Measurements from ENCODE around the gene ZBTB32. TPM values are rescaled to one million over a fixed set of nuclear protein-coding genes. Genes with fewer than 3 reads are reported as not detected.
"Not testable (repeated sequence)": the region's sequence is repeated elsewhere in the genome, so short reads cannot be mapped to it uniquely, and the experiment has no call there.

Gene ZBTB32
- total and polyA plus RNA-seq, 8 donors, result 0.15 to 0.94 (median 0.39) TPM

DNA sequence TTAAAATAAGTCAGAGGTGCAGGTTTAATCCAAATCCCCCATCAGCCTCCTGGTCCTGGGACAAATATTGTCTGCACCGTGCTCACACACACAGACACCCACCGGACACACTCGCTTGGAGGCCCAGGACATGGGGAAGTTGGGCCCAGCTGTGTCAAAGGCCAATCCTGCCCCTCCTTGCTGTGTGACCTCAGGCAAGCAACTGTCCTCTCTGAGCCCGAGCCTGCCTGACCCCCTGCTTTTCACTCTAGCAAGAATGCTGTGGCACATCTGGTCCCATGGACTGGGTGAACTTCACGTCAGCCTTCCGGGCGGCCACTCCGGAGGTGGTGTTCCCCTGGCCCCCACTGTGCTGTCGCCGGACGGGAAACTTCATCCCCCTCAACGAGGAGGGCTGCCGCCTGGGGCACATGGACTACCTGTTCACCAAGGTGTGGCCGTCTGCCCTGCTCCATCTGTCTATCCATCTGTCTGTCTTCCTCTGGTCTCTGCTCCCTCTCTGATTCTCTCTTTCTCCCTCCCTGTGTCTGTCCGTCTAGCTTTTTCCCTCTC, 28.7 kb upstream of the ZBTB32 start:
- TF ChIP-seq, protein P1, sequence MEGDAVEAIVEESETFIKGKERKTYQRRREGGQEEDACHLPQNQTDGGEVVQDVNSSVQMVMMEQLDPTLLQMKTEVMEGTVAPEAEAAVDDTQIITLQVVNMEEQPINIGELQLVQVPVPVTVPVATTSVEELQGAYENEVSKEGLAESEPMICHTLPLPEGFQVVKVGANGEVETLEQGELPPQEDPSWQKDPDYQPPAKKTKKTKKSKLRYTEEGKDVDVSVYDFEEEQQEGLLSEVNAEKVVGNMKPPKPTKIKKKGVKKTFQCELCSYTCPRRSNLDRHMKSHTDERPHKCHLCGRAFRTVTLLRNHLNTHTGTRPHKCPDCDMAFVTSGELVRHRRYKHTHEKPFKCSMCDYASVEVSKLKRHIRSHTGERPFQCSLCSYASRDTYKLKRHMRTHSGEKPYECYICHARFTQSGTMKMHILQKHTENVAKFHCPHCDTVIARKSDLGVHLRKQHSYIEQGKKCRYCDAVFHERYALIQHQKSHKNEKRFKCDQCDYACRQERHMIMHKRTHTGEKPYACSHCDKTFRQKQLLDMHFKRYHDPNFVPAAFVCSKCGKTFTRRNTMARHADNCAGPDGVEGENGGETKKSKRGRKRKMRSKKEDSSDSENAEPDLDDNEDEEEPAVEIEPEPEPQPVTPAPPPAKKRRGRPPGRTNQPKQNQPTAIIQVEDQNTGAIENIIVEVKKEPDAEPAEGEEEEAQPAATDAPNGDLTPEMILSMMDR (IDR thresholded peaks at IDR 0.05), result no peak
- DNase-seq, result peak in 1 of 4 donors; percentile 66
- no peak overlapping the region for H3K4me3 ChIP-seq
- no peak for ATAC-seq
- intact Hi-C loops (cut with DNase I), result no loop called here
- no peaks in the 10 kb centered on the region for H3K36me3 ChIP-seq
- no peak overlapping the region for H3K27ac ChIP-seq
- H3K4me1 ChIP-seq, result peaks cover 0 to 9% of the 10 kb centered on the region in 2 donors
- H3K9me3 ChIP-seq, result no peaks in the 10 kb centered on the region
- peaks cover 9 to 65% of the 10 kb centered on the region in 2 donors for H3K27me3 ChIP-seq

DNA sequence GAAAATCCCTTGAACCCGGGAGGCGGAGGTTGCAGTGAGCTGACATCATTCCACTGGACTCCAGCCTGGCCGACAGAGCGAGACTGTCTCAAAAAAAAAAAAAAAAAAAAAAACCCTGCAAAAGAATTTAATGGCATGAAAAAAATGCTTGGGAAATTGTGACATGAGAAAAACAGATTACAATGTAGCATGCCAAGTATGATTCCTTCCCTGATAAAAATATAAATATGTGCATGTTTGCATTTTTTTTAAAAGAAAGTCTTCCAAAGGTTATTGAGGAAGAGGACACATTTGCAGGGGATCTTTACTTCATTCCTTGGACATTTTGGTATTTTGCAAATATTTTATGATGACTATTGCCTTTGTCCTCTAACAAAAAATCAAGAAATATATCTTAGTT, 14.5 kb upstream of the ZBTB32 start:
- no peaks in the 10 kb centered on the region for H3K9me3 ChIP-seq
- no peak for ATAC-seq
- DNase-seq, result no peak
- intact Hi-C loops (cut with DNase I), result no loop called here
- no peak overlapping the region for H3K27ac ChIP-seq
- no peak overlapping the region for H3K4me3 ChIP-seq
- TF ChIP-seq, protein P1 (IDR thresholded peaks at IDR 0.05), result no peak
- H3K27me3 ChIP-seq, result peaks cover 0 to 7% of the 10 kb centered on the region in 2 donors
- no peaks in the 10 kb centered on the region for H3K4me1 ChIP-seq
- no peaks in the 10 kb centered on the region for H3K36me3 ChIP-seq

DNA sequence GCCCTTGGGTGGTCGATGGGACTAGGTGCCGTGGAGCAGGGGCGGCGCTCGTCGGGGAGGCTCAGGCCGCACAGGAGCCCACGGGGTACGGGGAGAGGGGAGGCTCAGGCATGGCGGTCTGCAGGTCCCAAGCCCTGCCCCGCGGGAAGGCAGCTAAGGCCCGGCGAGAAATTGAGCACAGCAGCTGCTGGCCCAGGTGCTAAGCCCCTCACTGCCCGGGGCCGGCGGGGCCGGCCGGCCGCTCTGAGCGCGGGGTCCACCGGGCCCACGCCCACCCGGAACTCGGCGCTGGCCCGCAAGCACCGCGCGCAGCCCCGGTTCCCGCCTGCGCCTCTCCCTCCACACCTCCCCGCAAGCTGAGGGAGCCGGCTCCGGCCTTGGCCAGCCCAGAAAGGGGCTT, 13.3 kb upstream of the ZBTB32 start:
- H3K4me3 ChIP-seq; H3K27ac ChIP-seq; ATAC-seq; H3K27me3 ChIP-seq; H3K4me1 ChIP-seq; H3K36me3 ChIP-seq; DNase-seq; H3K9me3 ChIP-seq; intact Hi-C loops (cut with DNase I): not testable (repeated sequence)

DNA sequence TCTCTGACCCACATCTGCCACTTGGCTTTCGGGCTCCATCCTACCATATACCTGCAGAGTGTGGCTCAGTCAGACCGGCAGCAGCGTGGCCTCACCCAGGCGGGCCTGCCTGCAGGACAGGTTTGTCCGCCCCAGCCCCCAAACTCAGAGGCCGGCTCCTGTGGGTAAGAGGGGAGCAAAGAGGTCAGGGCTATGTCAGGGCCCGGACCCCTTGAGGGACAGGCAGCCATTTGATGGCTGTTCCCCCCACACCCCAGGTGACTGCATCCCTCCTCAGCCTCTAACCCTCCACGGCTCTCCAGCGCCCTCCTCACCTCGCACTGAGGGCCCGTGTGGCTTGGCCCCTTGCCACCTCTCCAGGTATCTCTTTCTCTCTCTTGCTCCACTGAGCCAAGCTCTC, 12.3 kb upstream of the ZBTB32 start:
- intact Hi-C loops (cut with DNase I), result no loop called here
- TF ChIP-seq, protein P1 (IDR thresholded peaks at IDR 0.05), result no peak
- ATAC-seq (no peak), DNase-seq (no peak)
- Histone ChIP-seq H3K27ac (no peak overlapping the region), H3K27me3 (peaks cover 0 to 7% of the 10 kb centered on the region in 2 donors), H3K4me1 (no peaks in the 10 kb centered on the region), H3K9me3 (no peaks in the 10 kb centered on the region), H3K36me3 (no peaks in the 10 kb centered on the region), H3K4me3 (no peak overlapping the region)

DNA sequence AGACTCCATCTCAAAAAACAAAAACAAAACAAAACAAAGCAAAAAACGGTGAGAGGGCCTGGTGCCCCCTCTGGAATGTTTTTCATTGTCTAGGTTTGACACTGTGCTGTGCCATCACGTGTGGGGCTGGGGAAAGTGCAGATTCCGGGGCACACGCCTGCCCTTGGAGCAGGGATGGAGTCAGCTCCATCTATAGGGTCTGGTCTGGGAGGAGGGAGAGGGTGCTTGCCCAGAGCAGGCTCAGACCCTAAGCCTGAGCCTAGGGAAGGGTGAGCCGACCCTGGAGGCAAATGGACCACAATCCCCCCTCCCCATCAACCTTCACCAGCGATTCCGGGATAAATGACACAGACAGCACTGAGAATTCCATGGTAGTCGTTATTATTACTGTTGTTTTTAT, 10.9 kb upstream of the ZBTB32 start:
- no peak overlapping the region for H3K4me3 ChIP-seq
- TF ChIP-seq, protein P1 (IDR thresholded peaks at IDR 0.05), result no peak
- H3K9me3 ChIP-seq, result no peaks in the 10 kb centered on the region
- DNase-seq (no peak), ATAC-seq (no peak)
- H3K27me3 ChIP-seq, result peaks cover 0 to 7% of the 10 kb centered on the region in 2 donors
- H3K27ac ChIP-seq, result no peak overlapping the region
- no peaks in the 10 kb centered on the region for H3K36me3 ChIP-seq
- intact Hi-C loops (cut with DNase I), result no loop called here
- no peaks in the 10 kb centered on the region for H3K4me1 ChIP-seq
